ENCODE data around the gene MLLT1.

GRCh38 chr19:6272913-6273600 is 6.7 kb downstream of the MLLT1 start:
- TF ChIP-seq CTCF (IDR thresholded peaks at IDR 0.05; ENCODE audit: insufficient read depth, low read length, poor library complexity, severe bottlenecking), result no peak
- no peak for TF ChIP-seq EZH2phosphoT487 (conservative IDR thresholded peaks at IDR 0.05; ENCODE audit: low read length)
